Uterus (tissue), 4 donors: ENCODE data around the gene MAMDC2. TPM values are rescaled to one million over a fixed set of nuclear protein-coding genes. Genes with fewer than 3 reads are reported as not detected.

Experiments
- DNase-seq, 2 donors: peaks; one replicate each; pipeline ENCODE4 v3.0.0-alpha.2; 2019 to 2020
- H3K27ac ChIP-seq, 2 donors: fragments of 200-600 bp; sonication (generic); 1 replicate in 1 of 2; 2 replicates in 1 of 2; pipeline ENCODE4 v1.5.1; 2016 to 2018
- H3K27me3 ChIP-seq, 2 donors: fragments of 200-600 bp; sonication (generic); one replicate each; pipeline ENCODE4 v1.5.1; 2018 to 2019; ENCODE audit warnings: control low read depth in 1 of 2
- H3K36me3 ChIP-seq, 2 donors: fragments of 200-600 bp; sonication (generic); one replicate each; pipeline ENCODE4 v1.5.1; 2019; ENCODE audit warnings: control low read depth in 1 of 2
- H3K4me1 ChIP-seq, 2 donors: fragments of 200-600 bp; sonication (generic); one replicate each; pipeline ENCODE4 v1.5.1; 2018 to 2019; ENCODE audit warnings: control low read depth in 1 of 2
- H3K4me3 ChIP-seq, 2 donors: fragments of 200-600 bp; sonication (generic); 1 replicate in 1 of 2; 2 replicates in 1 of 2; pipeline ENCODE4 v1.5.1; 2018 to 2019; ENCODE audit warnings: mild to moderate bottlenecking in 1 of 2
- H3K9me3 ChIP-seq, 2 donors: fragments of 200-600 bp; sonication (generic); one replicate each; pipeline ENCODE4 v1.5.1; 2019; ENCODE audit warnings: control low read depth in 1 of 2
- CTCF ChIP-seq, 4 experiments: fragments of 200-600 bp in 2 of 4; fragments of 450-650 bp in 2 of 4; sonication (generic) in 2 of 4; IDR thresholded peaks; one replicate each; pipeline ENCODE4 v1.5.1; 2016 to 2019; ENCODE audit warnings: antibody characterized with exemption in 4 of 4, mild to moderate bottlenecking in 2 of 4, moderate library complexity in 1 of 4
- POLR2A ChIP-seq, 2 donors: fragments of 450-650 bp; IDR thresholded peaks; one replicate each; pipeline ENCODE4 v1.6.1; 2016; ENCODE audit warnings: antibody characterized with exemption in 2 of 2, mild to moderate bottlenecking in 1 of 2, moderate library complexity in 1 of 2
- intact Hi-C: fragments of 100-400 bp; cut with DNase I; formaldehyde crosslinking; loops from one replicate; pipeline ENCODE4 v1.15.1; 2023; ENCODE audit warnings: low total_unique reads
- total RNA-seq, 4 donors: library from RNA; depleted of rRNA in 3 of 4; stranded (reverse); fragments of >200 nt in 3 of 4; gene quantifications; one replicate each; pipeline versions ENCODE4 v1.1.0 to v1.2.4, GENCODE V29; 2014 to 2023
- donor health status: DM: yes; HTN: yes; CAD: no.

The MAMDC2 gene
- total RNA-seq, 4 donors from 2014 or later, result 42.7 to 204 (median 138) TPM

- Histone ChIP-seq H3K4me1 (peaks cover 0 to 5% of the 10 kb centered on the region in 2 donors), H3K9me3 (no peaks in the 10 kb centered on the region), H3K27me3 (no peaks in the 10 kb centered on the region), H3K27ac (peak overlapping the region; percentile 35 to 66), H3K36me3 (no peaks in the 10 kb centered on the region), H3K4me3 (no peak overlapping the region)
- intact Hi-C loops, result no loop called here
- peak in 1 of 2 donors; percentile 51 for DNase-seq
- TF ChIP-seq CTCF (IDR thresholded peaks at IDR 0.05) (no peak), POLR2A (IDR thresholded peaks at IDR 0.05) (no peak)
These were observed 22.6 kb upstream of the MAMDC2 start for GRCh38 chr9:70020991-70021571.

GRCh38 chr9:70028287-70028686 lies 15.4 kb upstream of the MAMDC2 start:
- TF ChIP-seq POLR2A (IDR thresholded peaks at IDR 0.05) (no peak), CTCF (IDR thresholded peaks at IDR 0.05) (no peak)
- no peak for DNase-seq
- H3K36me3 ChIP-seq, result no peaks in the 10 kb centered on the region
- H3K4me3 ChIP-seq, result no peak overlapping the region
- intact Hi-C loops, result no loop called here
- H3K27ac ChIP-seq, result no peak overlapping the region
- H3K27me3 ChIP-seq, result no peaks in the 10 kb centered on the region
- no peaks in the 10 kb centered on the region for H3K4me1 ChIP-seq
- H3K9me3 ChIP-seq, result no peaks in the 10 kb centered on the region

- TF ChIP-seq CTCF (IDR thresholded peaks at IDR 0.05) (no peak), POLR2A (IDR thresholded peaks at IDR 0.05) (no peak)
- intact Hi-C loops, result no loop called here
These were observed 13.5 kb upstream of the MAMDC2 start for GRCh38 chr9:70030156-70030555.

GRCh38 chr9:70031141-70031545 lies 12.5 kb upstream of the MAMDC2 start:
- H3K4me1 ChIP-seq, result no peaks in the 10 kb centered on the region
- H3K4me3 ChIP-seq, result no peak overlapping the region
- TF ChIP-seq POLR2A (IDR thresholded peaks at IDR 0.05), result no peak
- TF ChIP-seq CTCF (IDR thresholded peaks at IDR 0.05), result no peak
- DNase-seq, result peak in 1 of 2 donors; percentile 36
- H3K27ac ChIP-seq, result peak overlapping the region; percentile 67 to 68
- no peaks in the 10 kb centered on the region for H3K27me3 ChIP-seq
- intact Hi-C loops, result no loop called here
- H3K36me3 ChIP-seq, result no peaks in the 10 kb centered on the region
- no peaks in the 10 kb centered on the region for H3K9me3 ChIP-seq

More at GRCh38 chr9:70030156-70030555, 13.5 kb upstream of the MAMDC2 start:
- no peaks in the 10 kb centered on the region for H3K4me1 ChIP-seq
- no peak for DNase-seq
- H3K27ac ChIP-seq, result peak overlapping the region; percentile 67 to 68
- H3K9me3 ChIP-seq, result no peaks in the 10 kb centered on the region
- H3K36me3 ChIP-seq, result no peaks in the 10 kb centered on the region
- no peaks in the 10 kb centered on the region for H3K27me3 ChIP-seq
- H3K4me3 ChIP-seq, result no peak overlapping the region

DNA sequence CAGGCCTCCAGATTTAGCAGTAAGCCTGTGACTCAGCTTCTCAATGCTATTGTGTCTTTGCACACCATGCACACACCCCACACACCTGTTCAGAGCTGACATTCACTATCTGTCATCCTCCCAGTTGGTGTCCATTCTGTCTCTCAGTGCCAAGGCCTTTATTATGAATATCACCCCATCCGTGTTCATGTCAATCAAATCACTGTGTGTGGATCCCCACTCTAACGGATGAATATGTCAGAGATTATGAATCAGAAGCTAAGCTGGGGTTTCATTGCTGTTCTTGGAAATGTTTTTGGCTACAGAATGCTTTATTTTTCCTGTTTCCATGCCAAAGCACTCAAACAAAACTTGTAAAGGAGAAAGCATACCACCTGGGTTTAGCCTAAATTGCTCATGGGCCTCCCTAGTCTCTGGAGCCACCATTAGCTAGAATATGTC lies 9.4 kb upstream of the MAMDC2 start:
- no peaks in the 10 kb centered on the region for H3K9me3 ChIP-seq
- no peaks in the 10 kb centered on the region for H3K36me3 ChIP-seq
- intact Hi-C loops, result no loop called here
- H3K4me3 ChIP-seq, result no peak overlapping the region
- no peaks in the 10 kb centered on the region for H3K27me3 ChIP-seq
- H3K27ac ChIP-seq, result peak overlapping the region; percentile 57 to 68
- DNase-seq, result peak in 1 of 2 donors; percentile 29
- no peaks in the 10 kb centered on the region for H3K4me1 ChIP-seq
- no peak for TF ChIP-seq CTCF (IDR thresholded peaks at IDR 0.05)
- no peak for TF ChIP-seq POLR2A (IDR thresholded peaks at IDR 0.05)
